Astrocyte (in vitro differentiated cells and primary cell): ENCODE results near the gene MIER1. TPM values are rescaled to one million over a fixed set of nuclear protein-coding genes. Genes with fewer than 3 reads are reported as not detected.

ENCODE experiments used
- DNase-seq: peaks from one replicate; pipeline ENCODE4 v3.0.0-alpha.2; 2010; ENCODE audit warnings: low read depth
- FAIRE-seq: peaks from 2 replicates; lab custom pipeline; 2011; peaks lifted over from hg19 to GRCh38; lab: Jason Lieb, UNC
- H2AFZ ChIP-seq: 2 replicates; pipeline ENCODE4 v1.6.0; 2012; ENCODE audit warnings: low read depth, low read length, inconsistent platforms
- H3K27ac ChIP-seq: 2 replicates; pipeline ENCODE4 v1.5.1; 2011; ENCODE audit warnings: low read depth, low read length, inconsistent platforms
- H3K27me3 ChIP-seq: 2 replicates; pipeline ENCODE4 v1.6.0; 2011; ENCODE audit warnings: low read length, inconsistent platforms; ENCODE audit not compliant: insufficient read depth
- H3K36me3 ChIP-seq: 2 replicates; pipeline ENCODE4 v1.5.1; 2011; ENCODE audit warnings: low read length, inconsistent platforms; ENCODE audit not compliant: insufficient read depth
- H3K4me1 ChIP-seq: 2 replicates; pipeline ENCODE4 v1.5.1; 2011; ENCODE audit warnings: low read length, inconsistent platforms; ENCODE audit not compliant: insufficient read depth
- H3K4me2 ChIP-seq: 2 replicates; pipeline ENCODE4 v1.6.0; 2012; ENCODE audit warnings: low read length, inconsistent platforms
- H3K4me3 ChIP-seq: 2 replicates; pipeline ENCODE4 v1.5.1; 2011; ENCODE audit warnings: low read depth, mild to moderate bottlenecking, low read length, inconsistent platforms; ENCODE audit not compliant: insufficient read depth
- H3K79me2 ChIP-seq: 2 replicates; pipeline ENCODE4 v1.6.0; 2012; ENCODE audit warnings: mild to moderate bottlenecking, low read length, inconsistent platforms; ENCODE audit not compliant: insufficient read depth
- H3K9ac ChIP-seq: 2 replicates; pipeline ENCODE4 v1.6.0; 2012; ENCODE audit warnings: mild to moderate bottlenecking, low read length, inconsistent platforms
- H3K9me3 ChIP-seq: 2 replicates; pipeline ENCODE4 v1.5.1; 2012; ENCODE audit warnings: low read depth, mild to moderate bottlenecking, low read length, inconsistent platforms; ENCODE audit not compliant: insufficient read depth
- H4K20me1 ChIP-seq: 2 replicates; pipeline ENCODE4 v1.6.0; 2012; ENCODE audit warnings: low read length, inconsistent platforms; ENCODE audit not compliant: insufficient read depth
- H3K27ac Mint-ChIP-seq: one replicate; pipeline ENCODE4 v1.8.0; 2021; ENCODE audit warnings: mild to moderate bottlenecking, mixed read lengths; ENCODE audit not compliant: unreplicated experiment
- H3K27me3 Mint-ChIP-seq: one replicate; pipeline ENCODE4 v1.8.0; 2021; ENCODE audit warnings: low read depth, mixed read lengths; ENCODE audit not compliant: unreplicated experiment
- H3K36me3 Mint-ChIP-seq: one replicate; pipeline ENCODE4 v1.8.0; 2021; ENCODE audit warnings: low read depth, mixed read lengths; ENCODE audit not compliant: unreplicated experiment
- H3K4me1 Mint-ChIP-seq: one replicate; pipeline ENCODE4 v1.8.0; 2021; ENCODE audit warnings: low read depth, mixed read lengths; ENCODE audit not compliant: unreplicated experiment
- H3K4me3 Mint-ChIP-seq: one replicate; pipeline ENCODE4 v1.8.0; 2021; ENCODE audit warnings: mild to moderate bottlenecking, moderate library complexity, mixed read lengths; ENCODE audit not compliant: unreplicated experiment
- H3K9me3 Mint-ChIP-seq: one replicate; pipeline ENCODE4 v1.8.0; 2021; ENCODE audit warnings: mild to moderate bottlenecking, mixed read lengths; ENCODE audit not compliant: unreplicated experiment
- CTCF ChIP-seq: IDR thresholded peaks from 2 replicates; pipeline ENCODE4 v1.5.1; 2011; ENCODE audit warnings: low read depth, mild to moderate bottlenecking, inconsistent platforms, low read length, moderate library complexity; ENCODE audit not compliant: insufficient read depth
- EZH2 ChIP-seq: IDR thresholded peaks from 2 replicates; pipeline ENCODE4 v1.6.1; 2012; ENCODE audit warnings: mild to moderate bottlenecking, low read length, inconsistent platforms; ENCODE audit not compliant: insufficient read depth
- total RNA-seq: library from RNA; stranded (reverse); gene quantifications from 2 replicates; pipeline ENCODE4 v1.2.1, GENCODE V29; 2021

MIER1 gene
- total RNA-seq, 1 donor from 2014 or later = 40.2 TPM

GRCh38 chr1:67004176-67004575 is 79.4 kb downstream of the MIER1 start:
- Histone ChIP-seq H3K9me3 (no peaks in the 10 kb centered on the region), H3K4me1 (no peaks in the 10 kb centered on the region), H3K27ac (no peak overlapping the region), H3K79me2 (no peaks in the 10 kb centered on the region), H3K36me3 (peaks cover 19% of the 10 kb centered on the region), H4K20me1 (no peaks in the 10 kb centered on the region), H2AFZ (no peak overlapping the region), H3K4me2 (no peak overlapping the region), H3K27me3 (no peaks in the 10 kb centered on the region), H3K9ac (no peak overlapping the region), H3K4me3 (no peak overlapping the region)
- no peak overlapping the region for H3K4me3 Mint-ChIP-seq
- no peaks in the 10 kb centered on the region for H3K27me3 Mint-ChIP-seq
- DNase-seq (no peak), FAIRE-seq (no peak)
- H3K9me3 Mint-ChIP-seq = no peaks in the 10 kb centered on the region
- H3K27ac Mint-ChIP-seq = no peak overlapping the region
- TF ChIP-seq CTCF (no peak), EZH2 (no peak)
- H3K4me1 Mint-ChIP-seq = peaks cover 3% of the 10 kb centered on the region
- H3K36me3 Mint-ChIP-seq = peaks cover 10% of the 10 kb centered on the region

- H3K79me2 ChIP-seq = peaks cover 7% of the 10 kb centered on the region
- peaks cover 13% of the 10 kb centered on the region for H3K36me3 Mint-ChIP-seq
- H3K27me3 Mint-ChIP-seq = no peaks in the 10 kb centered on the region
- H3K27ac Mint-ChIP-seq = no peak overlapping the region
- DNase-seq = no peak
- no peaks in the 10 kb centered on the region for H4K20me1 ChIP-seq
- H3K9me3 Mint-ChIP-seq = no peaks in the 10 kb centered on the region
- no peaks in the 10 kb centered on the region for H3K9me3 ChIP-seq
- H2AFZ ChIP-seq = no peak overlapping the region
- TF ChIP-seq CTCF = no peak
- TF ChIP-seq EZH2 = no peak
- H3K36me3 ChIP-seq = peaks cover 21% of the 10 kb centered on the region
- H3K27me3 ChIP-seq = no peaks in the 10 kb centered on the region
- H3K4me2 ChIP-seq = no peak overlapping the region
- no peak for FAIRE-seq
- peaks cover 3% of the 10 kb centered on the region for H3K4me1 Mint-ChIP-seq
- no peak overlapping the region for H3K9ac ChIP-seq
- no peak overlapping the region for H3K4me3 Mint-ChIP-seq
- no peak overlapping the region for H3K27ac ChIP-seq
- no peak overlapping the region for H3K4me3 ChIP-seq
- no peaks in the 10 kb centered on the region for H3K4me1 ChIP-seq
Observed at GRCh38 chr1:67005068-67005467, 80.3 kb downstream of the MIER1 start.

DNA sequence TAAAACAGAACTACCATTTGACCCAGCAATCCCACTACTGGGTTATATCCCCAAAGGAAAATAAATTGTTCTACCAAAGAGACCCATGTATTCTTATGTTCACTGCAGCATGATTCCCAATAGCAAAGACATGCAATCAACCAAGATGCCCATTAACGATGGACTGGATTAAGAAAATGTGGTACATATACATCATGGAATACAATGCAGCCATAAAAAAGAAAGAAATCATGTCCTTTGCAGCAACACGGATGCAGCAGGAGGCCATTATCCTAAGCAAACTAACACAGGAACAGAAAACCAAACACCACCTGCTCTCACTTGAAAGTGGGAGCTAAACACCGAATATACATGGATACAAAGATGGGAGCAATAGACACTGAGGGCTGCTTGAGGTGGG is 85.0 kb downstream of the MIER1 start:
- FAIRE-seq (no peak), DNase-seq (no peak)
- no peak overlapping the region for H3K27ac Mint-ChIP-seq
- H3K4me3 Mint-ChIP-seq = no peak overlapping the region
- no peak overlapping the region for H3K27ac ChIP-seq
- no peaks in the 10 kb centered on the region for H3K4me1 Mint-ChIP-seq
- peaks cover 12% of the 10 kb centered on the region for H3K79me2 ChIP-seq
- TF ChIP-seq EZH2 = no peak
- TF ChIP-seq CTCF = no peak
- no peak overlapping the region for H3K9ac ChIP-seq
- H3K4me2 ChIP-seq = no peak overlapping the region
- H3K9me3 Mint-ChIP-seq = no peaks in the 10 kb centered on the region
- no peaks in the 10 kb centered on the region for H3K9me3 ChIP-seq
- peaks cover 21% of the 10 kb centered on the region for H3K36me3 Mint-ChIP-seq
- peaks cover 11% of the 10 kb centered on the region for H3K36me3 ChIP-seq
- H3K4me1 ChIP-seq = no peaks in the 10 kb centered on the region
- no peak overlapping the region for H2AFZ ChIP-seq
- H3K27me3 ChIP-seq = no peaks in the 10 kb centered on the region
- no peaks in the 10 kb centered on the region for H4K20me1 ChIP-seq
- no peak overlapping the region for H3K4me3 ChIP-seq
- H3K27me3 Mint-ChIP-seq = no peaks in the 10 kb centered on the region
